Measurements from ENCODE around the gene PRKCZ.
"Not testable (repeated sequence)": the region's sequence is repeated elsewhere in the genome, so short reads cannot be mapped to it uniquely, and the experiment has no call there.

GRCh38 chr1:2147869-2148268 is 97.7 kb downstream of the PRKCZ start:
- not testable (repeated sequence) for TF ChIP-seq CTCF (IDR thresholded peaks at IDR 0.05); POLR2AphosphoS5 (IDR thresholded peaks at IDR 0.05; ENCODE audit: insufficient read depth in 1 of 2, low read depth in 1 of 2); POLR2A (IDR thresholded peaks at IDR 0.05)

Data from vagina (tissue), 2 donors.